NCI-H2171 (cell line): Measurements from ENCODE around the gene MACC1.

Experiments used
- DNase-seq: peaks from one replicate; lab custom pipeline; 2025; lab: John Stamatoyannopoulos, UW

The MACC1 gene

GRCh38 chr7:20229646-20230500 lies 12.7 kb upstream of the MACC1 start:
- DNase-seq, result no peak

- no peak for DNase-seq
Observed at GRCh38 chr7:20229081-20229480, 11.9 kb upstream of the MACC1 start.

GRCh38 chr7:20228654-20229053 lies 11.5 kb upstream of the MACC1 start:
- DNase-seq, result no peak

- no peak for DNase-seq
Observed at GRCh38 chr7:20227291-20227795, 10.2 kb upstream of the MACC1 start.

- DNase-seq, result no peak
Observed at GRCh38 chr7:20226860-20227259, 9.7 kb upstream of the MACC1 start.

GRCh38 chr7:20225384-20225783 lies 8.2 kb upstream of the MACC1 start:
- no peak for DNase-seq

GRCh38 chr7:20224025-20224424 lies 6.8 kb upstream of the MACC1 start:
- DNase-seq, result no peak

- DNase-seq, result no peak
Observed at GRCh38 chr7:20223356-20223755, 6.2 kb upstream of the MACC1 start.

GRCh38 chr7:20222219-20222828 lies 5.1 kb upstream of the MACC1 start:
- DNase-seq, result no peak

- no peak for DNase-seq
Observed at GRCh38 chr7:20220921-20221547, 3.9 kb upstream of the MACC1 start.

GRCh38 chr7:20220293-20220761 lies 3.1 kb upstream of the MACC1 start:
- no peak for DNase-seq

- DNase-seq, result no peak
Observed at GRCh38 chr7:20219446-20220292, 2.5 kb upstream of the MACC1 start.

GRCh38 chr7:20219062-20219445 lies 1.9 kb upstream of the MACC1 start:
- no peak for DNase-seq

- no peak for DNase-seq
Observed at GRCh38 chr7:20218279-20218678, 1.1 kb upstream of the MACC1 start.

GRCh38 chr7:20216406-20217036 lies 663 bp downstream of the MACC1 start:
- no peak for DNase-seq

- DNase-seq, result no peak
Observed at GRCh38 chr7:20214921-20215669, 2.1 kb downstream of the MACC1 start.

- no peak for DNase-seq
Observed at GRCh38 chr7:20214132-20214531, 3.1 kb downstream of the MACC1 start.

- DNase-seq, result no peak
Observed at GRCh38 chr7:20213378-20213777, 3.8 kb downstream of the MACC1 start.

- DNase-seq, result no peak
Observed at GRCh38 chr7:20211376-20211775, 5.8 kb downstream of the MACC1 start.

GRCh38 chr7:20208651-20209307 lies 8.4 kb downstream of the MACC1 start:
- no peak for DNase-seq
